NCI-H128 (cell line): ENCODE data around the gene UBE2O.

ENCODE experiments used
- DNase-seq: peaks from one replicate; lab custom pipeline; 2025; ENCODE audit not compliant: unreplicated experiment; lab: John Stamatoyannopoulos, UW

UBE2O gene

GRCh38 chr17:76395980-76396379, 57.0 kb downstream of the UBE2O start:
- no peak for DNase-seq

DNA sequence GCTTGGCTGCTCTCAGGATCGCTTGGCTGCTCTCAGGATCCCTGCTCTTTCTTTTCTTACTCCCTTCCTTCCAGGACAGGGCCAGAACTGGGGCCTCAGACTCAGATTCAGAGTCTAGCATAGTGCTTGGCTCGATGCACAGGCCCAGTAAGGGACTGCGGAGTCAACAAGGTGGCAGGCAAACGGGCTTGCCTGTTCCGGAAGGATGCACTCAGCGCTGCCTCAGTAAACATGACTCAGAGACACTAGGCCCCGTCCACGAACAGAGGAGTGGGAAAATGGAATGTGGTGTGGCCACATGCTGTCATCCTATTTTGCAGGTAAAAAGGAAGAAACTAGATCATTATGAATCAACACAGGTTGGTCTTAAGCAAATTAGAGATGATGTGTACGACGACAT, 58.8 kb downstream of the UBE2O start:
- DNase-seq, result no peak

GRCh38 chr17:76391200-76391715, 61.7 kb downstream of the UBE2O start:
- no peak for DNase-seq

DNA sequence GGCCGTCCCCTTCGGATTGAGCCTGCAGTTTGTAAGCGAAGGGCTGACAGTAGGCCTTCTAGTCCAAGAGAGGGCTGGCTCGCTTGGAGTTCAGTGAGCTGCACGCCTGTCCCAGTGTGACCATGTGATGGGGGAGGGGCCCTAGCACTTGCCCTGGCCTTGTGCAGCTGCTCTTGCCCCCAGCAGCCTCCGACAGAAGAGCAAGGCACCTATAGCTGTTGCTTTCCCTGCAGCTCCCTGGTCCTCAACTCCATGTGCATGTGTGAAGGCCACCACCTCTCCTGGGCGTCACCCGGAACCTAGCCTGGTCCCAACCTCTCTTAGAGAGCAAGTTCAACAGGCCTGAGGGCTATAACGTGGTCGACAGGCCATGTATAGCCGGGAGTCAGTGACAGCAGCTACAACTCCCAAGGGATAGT, 62.9 kb downstream of the UBE2O start:
- DNase-seq, result no peak

DNA sequence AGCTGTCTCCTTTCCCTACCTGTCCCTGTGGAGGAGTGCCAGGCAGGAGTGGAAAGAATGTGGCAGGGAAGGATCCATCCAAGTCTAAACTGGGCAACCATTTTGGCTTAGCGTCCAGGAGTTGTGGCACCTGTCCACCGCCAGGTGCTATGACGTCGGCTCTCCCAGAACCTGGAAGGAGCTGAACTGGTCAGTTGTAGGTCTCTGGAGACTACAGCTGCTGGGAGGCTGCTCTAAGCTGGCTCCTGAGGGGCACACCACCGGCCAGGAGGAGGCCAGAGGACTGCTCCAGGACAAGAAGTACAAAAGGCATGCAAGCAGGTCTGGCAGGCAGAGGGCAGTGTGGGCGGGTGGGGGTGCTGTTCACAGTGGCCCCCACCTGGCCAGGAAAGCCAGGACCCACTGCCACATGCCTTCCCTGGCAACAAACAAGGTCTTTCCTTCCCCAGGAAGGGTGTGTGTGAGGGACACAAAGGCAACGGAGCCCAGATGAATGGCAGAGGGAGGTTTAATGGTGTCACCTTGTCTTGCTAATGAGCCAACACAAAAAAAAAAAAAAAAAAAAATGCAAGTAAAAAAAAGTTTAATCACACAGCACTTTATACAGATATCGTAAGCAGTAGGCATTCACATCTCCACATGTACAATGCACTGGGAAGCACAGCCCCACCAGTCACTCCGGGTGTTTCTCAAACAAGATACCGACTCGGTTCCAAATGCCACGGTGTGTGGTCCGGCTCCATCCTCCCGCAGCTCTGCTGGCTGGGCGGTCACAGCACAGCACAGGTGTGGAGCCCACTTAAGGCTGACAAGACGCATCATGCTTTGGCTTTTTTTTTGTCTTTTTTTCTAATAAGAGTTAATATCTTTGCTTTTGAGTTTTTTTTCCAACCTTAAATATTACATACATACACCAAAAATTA, 63.7 kb downstream of the UBE2O start:
- no peak for DNase-seq

DNA sequence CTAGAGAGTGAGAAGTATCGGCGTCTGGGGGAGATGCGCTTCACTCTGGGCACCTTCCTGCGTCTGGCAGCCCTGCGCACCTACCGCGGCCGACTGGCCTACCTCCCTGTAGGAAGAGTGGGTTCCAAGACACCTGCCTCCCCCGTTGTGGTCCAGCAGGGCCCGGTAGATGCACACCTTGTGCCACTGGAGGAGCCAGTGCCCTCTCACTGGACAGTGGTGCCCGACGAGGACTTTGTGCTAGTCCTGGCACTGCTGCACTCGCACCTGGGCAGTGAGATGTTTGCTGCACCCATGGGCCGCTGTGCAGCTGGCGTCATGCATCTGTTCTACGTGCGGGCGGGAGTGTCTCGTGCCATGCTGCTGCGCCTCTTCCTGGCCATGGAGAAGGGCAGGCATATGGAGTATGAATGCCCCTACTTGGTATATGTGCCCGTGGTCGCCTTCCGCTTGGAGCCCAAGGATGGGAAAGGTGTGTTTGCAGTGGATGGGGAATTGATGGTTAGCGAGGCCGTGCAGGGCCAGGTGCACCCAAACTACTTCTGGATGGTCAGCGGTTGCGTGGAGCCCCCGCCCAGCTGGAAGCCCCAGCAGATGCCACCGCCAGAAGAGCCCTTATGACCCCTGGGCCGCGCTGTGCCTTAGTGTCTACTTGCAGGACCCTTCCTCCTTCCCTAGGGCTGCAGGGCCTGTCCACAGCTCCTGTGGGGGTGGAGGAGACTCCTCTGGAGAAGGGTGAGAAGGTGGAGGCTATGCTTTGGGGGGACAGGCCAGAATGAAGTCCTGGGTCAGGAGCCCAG, 65.8 kb downstream of the UBE2O start:
- DNase-seq, result no peak

GRCh38 chr17:76385892-76386786, 66.8 kb downstream of the UBE2O start:
- no peak for DNase-seq

- DNase-seq, result no peak
Measured at GRCh38 chr17:76384987-76385891, 67.7 kb downstream of the UBE2O start.

DNA sequence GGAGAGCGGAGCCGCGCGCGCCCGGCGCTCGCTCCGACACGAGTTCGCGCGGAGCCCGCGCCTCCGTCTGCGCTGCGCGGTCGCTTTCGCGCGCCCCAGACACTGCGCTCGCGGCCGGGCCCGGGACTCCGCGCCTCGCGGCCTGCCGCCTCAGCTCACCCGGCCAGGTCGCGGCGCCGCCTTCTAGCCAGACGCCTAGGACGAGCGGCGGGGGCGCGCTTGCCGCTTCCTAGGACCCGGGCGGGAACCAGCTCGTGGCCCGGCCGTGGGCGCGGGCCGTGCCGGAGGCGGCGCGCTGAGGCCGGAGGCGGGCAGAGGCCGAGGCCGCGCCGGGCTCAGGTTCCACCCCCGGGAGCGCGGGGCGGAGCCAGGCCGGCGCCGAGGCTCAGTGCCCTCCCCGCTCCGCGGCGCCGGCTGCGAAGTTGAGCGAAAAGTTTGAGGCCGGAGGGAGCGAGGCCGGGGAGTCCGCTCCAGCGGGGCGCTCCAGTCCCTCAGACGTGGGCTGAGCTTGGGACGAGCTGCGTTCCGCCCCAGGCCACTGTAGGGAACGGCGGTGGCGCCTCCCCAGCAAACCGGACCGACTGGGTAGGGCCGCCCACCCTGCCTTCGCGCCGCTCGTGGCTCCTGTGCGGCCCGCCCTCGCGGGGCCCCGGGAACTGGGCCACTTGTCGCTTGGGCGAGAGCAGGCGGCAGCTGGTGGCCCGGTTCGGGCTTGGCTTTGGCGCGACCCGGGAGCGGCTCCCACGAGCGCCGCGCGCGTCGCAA, 68.5 kb downstream of the UBE2O start, which contains the start of gene SPHK1:
TSS of gene SPHK1 (plus strand) at position 388 of the 765 bp plus-strand sequence. CDS start 1,036 bp downstream, outside the sequence.
- no peak for DNase-seq

DNA sequence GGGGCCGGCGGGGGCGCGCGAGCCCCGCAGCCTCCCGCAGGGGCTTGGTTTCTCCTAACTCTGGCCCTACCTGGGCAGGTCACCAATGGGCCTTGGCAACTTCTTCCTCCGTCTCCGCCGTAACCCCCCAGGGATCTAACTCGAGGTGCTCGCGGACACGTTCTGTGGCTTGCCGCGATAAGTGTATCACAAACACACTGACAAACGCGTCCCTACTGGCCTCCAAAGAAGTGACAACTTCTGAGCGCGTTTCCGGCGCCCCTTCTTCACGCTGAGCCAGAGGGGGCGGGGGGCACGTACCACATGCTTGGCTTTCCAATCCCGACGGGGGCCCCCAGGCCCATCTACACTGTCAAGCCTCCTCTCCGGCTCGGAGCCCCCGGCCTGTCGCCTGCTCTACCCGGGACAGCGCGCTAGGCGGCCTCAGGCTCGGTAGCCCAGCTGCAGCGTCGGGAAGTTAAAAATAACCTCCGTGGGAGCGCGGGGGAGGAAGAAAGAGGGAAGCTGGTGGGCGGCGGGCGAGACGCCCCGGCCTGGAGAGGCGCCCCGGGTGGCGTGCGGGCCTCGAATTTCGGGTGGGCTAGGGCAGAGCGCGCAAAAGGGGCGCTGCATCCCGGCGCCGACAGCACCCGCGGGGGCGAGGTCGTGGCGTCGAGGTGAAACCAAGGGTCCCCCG, 69.3 kb downstream of the UBE2O start:
- no peak for DNase-seq

DNA sequence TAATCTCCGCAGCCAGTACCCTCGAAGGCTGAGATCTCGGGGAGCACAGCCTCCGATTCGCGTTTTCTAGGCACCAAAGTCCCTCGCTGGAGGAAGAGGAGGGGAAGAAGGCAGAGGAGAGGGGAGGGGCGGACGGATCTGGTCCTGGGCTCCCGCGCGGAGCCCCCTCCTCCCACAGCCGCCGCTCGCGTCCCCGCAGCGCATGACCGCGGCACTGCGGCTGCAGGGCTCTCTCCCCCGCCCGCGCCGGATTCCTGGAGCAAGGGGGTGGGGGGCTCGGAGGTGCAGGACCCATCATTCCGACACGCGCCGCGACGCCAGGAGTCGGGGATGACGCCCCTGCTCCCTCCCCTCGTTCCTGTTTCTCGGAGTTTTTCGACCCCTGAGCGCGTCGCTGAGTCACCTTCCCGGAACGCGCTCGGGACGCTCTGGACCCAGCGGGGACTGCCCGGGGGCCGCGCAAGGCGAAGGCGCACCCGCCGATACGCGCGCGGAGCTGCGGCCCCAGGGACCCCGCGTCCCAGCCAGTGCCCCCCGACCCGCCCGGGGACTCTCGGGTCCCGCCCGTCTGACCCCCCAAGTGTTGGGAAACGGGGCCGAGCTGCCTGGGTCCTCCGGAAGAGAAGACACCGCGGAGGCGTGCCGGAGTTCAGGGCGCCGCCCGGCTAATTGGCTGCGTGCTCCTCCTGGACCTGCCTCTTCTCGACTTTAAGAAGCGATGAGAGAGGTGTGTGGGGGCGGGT, 70.0 kb downstream of the UBE2O start:
- no peak for DNase-seq

GRCh38 chr17:76382351-76382802, 70.6 kb downstream of the UBE2O start:
- DNase-seq, result no peak

DNA sequence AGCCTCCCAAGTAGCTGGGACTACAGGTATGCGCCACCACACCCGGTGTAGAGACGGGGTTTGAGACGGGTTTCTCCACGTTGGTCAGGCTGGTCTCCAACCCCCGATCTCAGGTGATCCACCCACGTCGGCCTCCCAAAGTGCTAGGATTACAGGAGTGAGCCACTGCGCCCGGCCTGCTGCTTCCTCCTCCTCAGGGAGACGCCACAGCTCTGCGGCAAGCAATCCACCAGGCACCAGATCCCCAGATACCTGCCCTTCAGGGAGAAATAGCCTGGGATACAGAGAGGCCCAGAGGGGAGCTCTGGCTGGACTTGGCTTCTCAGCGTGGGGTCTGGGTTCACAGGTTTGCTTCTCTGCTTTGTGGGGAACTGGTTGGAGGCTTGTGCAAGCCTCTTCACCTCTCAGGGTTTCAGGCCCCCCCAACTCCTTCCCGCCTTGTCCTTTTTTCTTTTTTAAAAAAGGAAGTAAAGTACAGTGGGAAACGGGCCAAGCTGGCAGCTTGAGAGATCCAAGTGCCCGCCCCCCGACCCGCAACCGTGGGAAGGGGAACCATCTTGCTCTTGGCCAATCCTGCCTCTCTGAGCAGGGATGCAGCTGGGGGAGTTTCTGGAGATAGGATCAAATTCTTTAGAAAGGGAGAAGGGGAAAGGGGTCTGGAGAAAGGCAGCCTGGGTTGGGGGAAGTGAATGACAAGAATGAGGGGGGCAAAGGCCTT, 71.2 kb downstream of the UBE2O start:
- no peak for DNase-seq

DNA sequence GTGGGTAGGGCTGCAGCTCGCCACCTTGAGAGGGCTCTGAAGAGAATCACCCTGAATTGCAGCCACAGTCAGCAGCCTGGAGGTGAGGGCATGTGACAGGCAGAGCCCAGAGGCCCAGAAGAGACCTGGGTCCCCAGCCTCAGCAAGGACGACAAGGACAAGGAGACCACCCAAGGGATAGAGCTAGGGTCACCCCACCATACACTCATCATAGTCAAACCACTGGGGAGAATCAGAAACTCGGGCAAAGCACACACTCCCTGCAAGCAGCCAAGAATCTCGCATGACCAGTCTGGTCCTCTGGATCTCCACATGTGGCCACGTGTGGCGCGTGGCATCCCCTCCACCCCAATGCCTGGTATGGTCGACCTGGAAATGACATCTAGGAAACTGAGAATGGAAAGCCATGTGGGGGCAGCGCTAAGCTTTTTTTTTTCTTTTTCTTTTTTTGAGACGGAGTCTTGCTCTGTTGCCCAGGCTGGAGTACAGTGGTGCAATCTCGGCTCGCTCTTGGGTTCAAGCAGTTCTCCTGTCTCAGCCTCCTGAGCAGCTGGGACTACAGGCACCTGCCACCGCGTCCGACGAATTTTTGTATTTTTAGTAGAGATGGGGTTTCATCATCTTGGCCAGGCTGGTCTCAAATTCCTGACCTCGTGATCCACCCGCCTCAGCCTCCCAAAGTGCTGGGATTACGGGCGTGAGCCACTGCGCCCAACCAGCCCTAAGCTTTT, 73.1 kb downstream of the UBE2O start:
- DNase-seq, result no peak

GRCh38 chr17:76379275-76379641, 73.7 kb downstream of the UBE2O start:
- no peak for DNase-seq

DNA sequence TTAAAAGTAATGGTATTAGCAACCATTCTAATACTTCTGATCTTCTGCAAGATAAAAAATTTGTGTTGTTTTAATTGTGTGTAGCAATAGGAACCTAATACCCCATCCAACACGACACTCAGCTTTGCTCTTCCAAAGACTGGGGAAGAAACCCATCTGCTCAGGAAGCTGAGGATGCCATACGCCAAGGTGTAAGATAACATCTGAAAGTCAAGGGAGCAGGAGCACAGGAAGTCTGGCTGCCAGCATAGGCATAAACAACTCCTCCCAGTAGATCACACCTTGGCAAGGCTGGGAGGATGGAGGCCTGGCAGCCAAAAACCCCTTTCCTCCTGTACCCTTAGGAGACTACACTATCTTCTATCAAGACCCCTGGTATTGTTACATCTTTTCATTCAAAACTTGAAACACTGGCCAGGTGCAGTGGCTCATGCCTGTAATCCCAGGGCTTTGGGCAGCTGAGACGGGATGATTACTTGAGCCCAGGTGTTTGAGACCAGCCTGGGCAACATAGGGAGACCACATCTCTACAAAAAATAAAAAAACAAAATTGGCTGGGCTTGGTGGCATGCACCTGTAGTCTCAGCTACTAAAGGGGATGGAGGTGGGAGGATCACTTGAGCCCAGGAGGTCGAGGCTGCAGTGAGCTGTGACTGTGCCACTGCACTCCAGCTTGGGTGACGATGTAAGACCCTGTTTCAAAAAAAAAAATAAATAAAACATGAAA, 74.2 kb downstream of the UBE2O start:
- no peak for DNase-seq
